ENCODE measurements around the gene MFGE8. TPM values are rescaled to one million over a fixed set of nuclear protein-coding genes. Genes with fewer than 3 reads are reported as not detected.

Gene MFGE8
- total RNA-seq, 1 experiment from 2014 or later = 35.5 TPM

- no peak for DNase-seq
- Mint-ChIP-seq H3K36me3 (ENCODE audit: insufficient read depth, unreplicated experiment) (peaks cover 7% of the 10 kb centered on the region), H3K27me3 (ENCODE audit: unreplicated experiment) (peaks cover 12% of the 10 kb centered on the region), H3K4me1 (ENCODE audit: low read depth, unreplicated experiment) (peaks cover 13% of the 10 kb centered on the region), H3K9me3 (ENCODE audit: low read depth, unreplicated experiment) (no peaks in the 10 kb centered on the region), H3K27ac (ENCODE audit: unreplicated experiment) (no peak overlapping the region), H3K4me3 (ENCODE audit: low read depth, unreplicated experiment) (no peak overlapping the region)
- no peak for TF ChIP-seq CTCF (IDR thresholded peaks at IDR 0.05; ENCODE audit: unreplicated experiment)
- BruUV-seq (replicated peaks) = no TSS peak
- CTCF ChIA-PET = no interaction called here
- intact Hi-C loops (cut with micrococcal nuclease; ENCODE audit: unreplicated experiment) = loop anchor here (5.0 kb wide), 1 partner anchor 286 kb away; no protein-coding TSS in a partner anchor
Observed at GRCh38 chr15:88891540-88892254, 21.5 kb downstream of the MFGE8 start.

GRCh38 chr15:88890495-88890894 is 22.7 kb downstream of the MFGE8 start:
- Mint-ChIP-seq H3K4me3 (ENCODE audit: low read depth, unreplicated experiment) (no peak overlapping the region), H3K27ac (ENCODE audit: unreplicated experiment) (no peak overlapping the region), H3K36me3 (ENCODE audit: insufficient read depth, unreplicated experiment) (peaks cover 5% of the 10 kb centered on the region), H3K4me1 (ENCODE audit: low read depth, unreplicated experiment) (peaks cover 4% of the 10 kb centered on the region), H3K27me3 (ENCODE audit: unreplicated experiment) (peaks cover 6% of the 10 kb centered on the region), H3K9me3 (ENCODE audit: low read depth, unreplicated experiment) (no peaks in the 10 kb centered on the region)
- intact Hi-C loops (cut with micrococcal nuclease; ENCODE audit: unreplicated experiment) = loop anchor here (5.0 kb wide), 1 partner anchor 287 kb away; no protein-coding TSS in a partner anchor
- BruUV-seq (replicated peaks) = no TSS peak
- no peak for TF ChIP-seq CTCF (IDR thresholded peaks at IDR 0.05; ENCODE audit: unreplicated experiment)
- CTCF ChIA-PET = no interaction called here
- DNase-seq = no peak

GRCh38 chr15:88888719-88889118 is 24.5 kb downstream of the MFGE8 start:
- no peaks in the 10 kb centered on the region for H3K27me3 Mint-ChIP-seq (ENCODE audit: unreplicated experiment)
- TF ChIP-seq CTCF (IDR thresholded peaks at IDR 0.05; ENCODE audit: unreplicated experiment) = no peak
- no peaks in the 10 kb centered on the region for H3K36me3 Mint-ChIP-seq (ENCODE audit: insufficient read depth, unreplicated experiment)
- no peak overlapping the region for H3K4me3 Mint-ChIP-seq (ENCODE audit: low read depth, unreplicated experiment)
- intact Hi-C loops (cut with micrococcal nuclease; ENCODE audit: unreplicated experiment) = no loop called here
- no peaks in the 10 kb centered on the region for H3K9me3 Mint-ChIP-seq (ENCODE audit: low read depth, unreplicated experiment)
- no peaks in the 10 kb centered on the region for H3K4me1 Mint-ChIP-seq (ENCODE audit: low read depth, unreplicated experiment)
- no peak overlapping the region for H3K27ac Mint-ChIP-seq (ENCODE audit: unreplicated experiment)
- CTCF ChIA-PET = interaction anchor here (1.3 kb wide), 1 partner anchor 16 kb away, joined by 4 read pairs; no protein-coding TSS in a partner anchor
- DNase-seq = no peak
- no TSS peak for BruUV-seq (replicated peaks)

- Mint-ChIP-seq H3K27ac (ENCODE audit: unreplicated experiment) (no peak overlapping the region), H3K27me3 (ENCODE audit: unreplicated experiment) (no peaks in the 10 kb centered on the region), H3K4me1 (ENCODE audit: low read depth, unreplicated experiment) (no peaks in the 10 kb centered on the region), H3K9me3 (ENCODE audit: low read depth, unreplicated experiment) (no peaks in the 10 kb centered on the region), H3K4me3 (ENCODE audit: low read depth, unreplicated experiment) (no peak overlapping the region), H3K36me3 (ENCODE audit: insufficient read depth, unreplicated experiment) (no peaks in the 10 kb centered on the region)
- BruUV-seq (replicated peaks) = no TSS peak
- CTCF ChIA-PET = interaction anchor here (0.6 kb wide), 1 partner anchor 882 kb away, joined by 6 read pairs; no protein-coding TSS in a partner anchor
- no peak for TF ChIP-seq CTCF (IDR thresholded peaks at IDR 0.05; ENCODE audit: unreplicated experiment)
- intact Hi-C loops (cut with micrococcal nuclease; ENCODE audit: unreplicated experiment) = no loop called here
- DNase-seq = no peak
Observed at GRCh38 chr15:88887068-88887580, 26.1 kb downstream of the MFGE8 start.
